Parathyroid adenoma (tissue), 2 donors: ENCODE data around the gene ATXN7.

Experiments
- H2AFZ ChIP-seq: fragments of 300-600 bp; sonication (generic); one replicate; pipeline ENCODE4 v1.7.0; 2017; ENCODE audit warnings: antibody characterized with exemption, mild to moderate bottlenecking
- H3K27ac ChIP-seq: fragments of 300-600 bp; sonication (generic); one replicate; pipeline ENCODE4 v1.7.0; 2017
- H3K27me3 ChIP-seq: fragments of 300-600 bp; sonication (generic); one replicate; pipeline ENCODE4 v1.7.0; 2017; ENCODE audit warnings: low read length; ENCODE audit not compliant: control insufficient read depth, insufficient read depth
- H3K36me3 ChIP-seq: fragments of 300-600 bp; sonication (generic); one replicate; pipeline ENCODE4 v1.7.0; 2017; ENCODE audit warnings: low read length; ENCODE audit not compliant: control insufficient read depth, insufficient read depth
- H3K4me1 ChIP-seq: fragments of 300-600 bp; sonication (generic); one replicate; pipeline ENCODE4 v1.7.0; 2017; ENCODE audit warnings: control low read depth
- H3K4me2 ChIP-seq: fragments of 300-600 bp; sonication (generic); one replicate; pipeline ENCODE4 v1.7.0; 2017; ENCODE audit warnings: low read length
- H3K4me3 ChIP-seq: fragments of 300-600 bp; sonication (generic); one replicate; pipeline ENCODE4 v1.7.0; 2017; ENCODE audit warnings: low read depth, low read length
- H3K79me2 ChIP-seq: fragments of 300-600 bp; sonication (generic); one replicate; pipeline ENCODE4 v1.7.0; 2017; ENCODE audit warnings: control low read depth
- H3K9ac ChIP-seq: fragments of 300-600 bp; sonication (generic); one replicate; pipeline ENCODE4 v1.7.0; 2017; ENCODE audit warnings: mild to moderate bottlenecking
- H3K9me3 ChIP-seq: fragments of 300-600 bp; sonication (generic); one replicate; pipeline ENCODE4 v1.7.0; 2017; ENCODE audit warnings: low read length; ENCODE audit not compliant: control insufficient read depth
- TF ChIP-seq, protein P1 (sequence below): fragments of 300-600 bp; sonication (generic); IDR thresholded peaks from one replicate; pipeline ENCODE4 v1.7.0; 2017; ENCODE audit warnings: antibody characterized with exemption, mild to moderate bottlenecking
- donor health status: primary hyperparathyroidism.

Gene ATXN7

DNA sequence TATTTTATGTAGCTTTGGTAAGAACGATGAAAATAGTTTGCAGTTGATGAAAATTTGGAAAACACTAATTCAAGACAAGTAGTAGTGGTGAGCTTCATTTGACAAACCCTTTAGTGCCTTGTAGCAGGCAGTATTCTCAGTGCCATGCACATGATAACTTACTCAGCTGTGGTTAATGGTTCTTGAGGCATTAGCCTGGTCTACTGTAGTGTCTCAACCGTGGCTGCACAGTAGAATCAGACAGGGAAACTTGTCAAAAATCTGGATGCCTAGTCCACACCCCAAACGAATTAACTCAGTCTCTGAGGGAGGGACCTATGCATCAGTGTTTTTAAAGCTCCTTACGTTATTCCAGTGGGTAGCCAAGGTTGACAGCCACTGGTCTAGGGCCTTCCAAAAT, 114.2 kb downstream of the ATXN7 start:
- Histone ChIP-seq H3K27me3 (no peaks in the 10 kb centered on the region), H3K4me2 (no peak overlapping the region), H3K4me3 (no peak overlapping the region), H3K27ac (no peak overlapping the region), H3K36me3 (no peaks in the 10 kb centered on the region), H3K9ac (no peak overlapping the region), H2AFZ (no peak overlapping the region), H3K9me3 (no peaks in the 10 kb centered on the region), H3K4me1 (peaks cover 14% of the 10 kb centered on the region), H3K79me2 (peaks cover 31% of the 10 kb centered on the region)
- TF ChIP-seq, protein P1, sequence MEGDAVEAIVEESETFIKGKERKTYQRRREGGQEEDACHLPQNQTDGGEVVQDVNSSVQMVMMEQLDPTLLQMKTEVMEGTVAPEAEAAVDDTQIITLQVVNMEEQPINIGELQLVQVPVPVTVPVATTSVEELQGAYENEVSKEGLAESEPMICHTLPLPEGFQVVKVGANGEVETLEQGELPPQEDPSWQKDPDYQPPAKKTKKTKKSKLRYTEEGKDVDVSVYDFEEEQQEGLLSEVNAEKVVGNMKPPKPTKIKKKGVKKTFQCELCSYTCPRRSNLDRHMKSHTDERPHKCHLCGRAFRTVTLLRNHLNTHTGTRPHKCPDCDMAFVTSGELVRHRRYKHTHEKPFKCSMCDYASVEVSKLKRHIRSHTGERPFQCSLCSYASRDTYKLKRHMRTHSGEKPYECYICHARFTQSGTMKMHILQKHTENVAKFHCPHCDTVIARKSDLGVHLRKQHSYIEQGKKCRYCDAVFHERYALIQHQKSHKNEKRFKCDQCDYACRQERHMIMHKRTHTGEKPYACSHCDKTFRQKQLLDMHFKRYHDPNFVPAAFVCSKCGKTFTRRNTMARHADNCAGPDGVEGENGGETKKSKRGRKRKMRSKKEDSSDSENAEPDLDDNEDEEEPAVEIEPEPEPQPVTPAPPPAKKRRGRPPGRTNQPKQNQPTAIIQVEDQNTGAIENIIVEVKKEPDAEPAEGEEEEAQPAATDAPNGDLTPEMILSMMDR = no peak

DNA sequence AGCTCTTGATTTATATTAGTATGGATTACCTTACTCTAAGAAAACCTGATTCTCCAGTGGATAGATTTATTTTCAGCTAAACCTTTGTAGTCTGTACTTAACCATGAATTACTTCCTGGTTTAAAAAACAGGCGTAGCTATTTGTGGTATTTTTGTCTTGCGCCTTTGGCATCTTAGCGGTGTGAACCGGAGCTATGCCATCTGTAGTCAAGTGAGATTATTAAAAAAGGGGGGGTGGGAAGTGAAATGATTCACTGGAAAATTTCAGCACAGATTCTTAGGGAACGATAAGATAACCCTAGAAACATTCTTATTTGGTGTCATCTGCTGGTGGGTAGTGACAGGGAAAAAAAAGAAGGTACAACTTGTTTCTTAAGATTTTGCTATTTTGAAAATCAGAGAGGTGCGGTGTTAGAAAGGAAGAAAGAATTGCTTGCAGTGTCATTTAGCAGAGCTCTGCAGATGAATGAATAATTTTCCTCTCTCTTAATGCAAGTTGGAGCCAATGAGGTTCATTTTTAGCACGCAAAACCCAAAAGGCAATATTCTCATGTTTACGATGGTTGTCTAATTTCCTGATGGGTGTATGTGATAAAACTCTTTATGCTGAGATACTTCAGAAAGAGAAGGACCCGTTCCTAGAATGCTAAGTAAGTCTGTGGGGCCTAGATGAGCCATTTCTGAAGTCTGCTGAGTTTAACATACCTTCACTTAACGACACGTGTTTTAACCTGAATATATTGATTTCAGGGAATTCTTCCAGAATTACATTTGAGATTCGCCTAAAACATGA, 115.6 kb downstream of the ATXN7 start:
- TF ChIP-seq, protein P1 = no peak
- no peaks in the 10 kb centered on the region for H3K27me3 ChIP-seq
- H3K4me3 ChIP-seq = no peak overlapping the region
- no peak overlapping the region for H3K9ac ChIP-seq
- no peak overlapping the region for H2AFZ ChIP-seq
- no peaks in the 10 kb centered on the region for H3K36me3 ChIP-seq
- H3K79me2 ChIP-seq = peaks cover 17% of the 10 kb centered on the region
- no peak overlapping the region for H3K27ac ChIP-seq
- no peak overlapping the region for H3K4me2 ChIP-seq
- peaks cover 14% of the 10 kb centered on the region for H3K4me1 ChIP-seq
- H3K9me3 ChIP-seq = no peaks in the 10 kb centered on the region

DNA sequence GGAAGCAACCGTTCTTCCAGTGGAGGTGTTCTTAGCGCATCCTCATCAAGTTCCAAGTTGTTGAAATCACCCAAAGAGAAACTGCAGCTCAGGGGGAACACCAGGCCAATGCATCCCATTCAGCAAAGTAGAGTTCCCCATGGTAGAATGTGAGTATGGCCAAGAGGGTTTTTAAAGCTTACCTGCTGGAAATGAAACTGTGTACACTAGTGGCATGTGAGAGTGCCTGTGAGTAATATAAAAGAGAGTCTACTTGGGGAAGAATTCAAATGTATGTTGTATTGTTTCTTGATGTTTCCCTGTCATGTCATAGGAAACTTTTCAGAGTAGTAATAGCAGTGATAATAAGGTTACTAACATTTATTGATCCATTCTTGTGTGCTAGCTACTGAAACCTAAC, 116.4 kb downstream of the ATXN7 start:
- H3K4me3 ChIP-seq = no peak overlapping the region
- TF ChIP-seq, protein P1 = no peak
- peaks cover 14% of the 10 kb centered on the region for H3K4me1 ChIP-seq
- H3K79me2 ChIP-seq = peaks cover 13% of the 10 kb centered on the region
- no peak overlapping the region for H3K27ac ChIP-seq
- H3K9ac ChIP-seq = no peak overlapping the region
- H3K9me3 ChIP-seq = no peaks in the 10 kb centered on the region
- H2AFZ ChIP-seq = no peak overlapping the region
- no peaks in the 10 kb centered on the region for H3K27me3 ChIP-seq
- no peak overlapping the region for H3K4me2 ChIP-seq
- no peaks in the 10 kb centered on the region for H3K36me3 ChIP-seq

DNA sequence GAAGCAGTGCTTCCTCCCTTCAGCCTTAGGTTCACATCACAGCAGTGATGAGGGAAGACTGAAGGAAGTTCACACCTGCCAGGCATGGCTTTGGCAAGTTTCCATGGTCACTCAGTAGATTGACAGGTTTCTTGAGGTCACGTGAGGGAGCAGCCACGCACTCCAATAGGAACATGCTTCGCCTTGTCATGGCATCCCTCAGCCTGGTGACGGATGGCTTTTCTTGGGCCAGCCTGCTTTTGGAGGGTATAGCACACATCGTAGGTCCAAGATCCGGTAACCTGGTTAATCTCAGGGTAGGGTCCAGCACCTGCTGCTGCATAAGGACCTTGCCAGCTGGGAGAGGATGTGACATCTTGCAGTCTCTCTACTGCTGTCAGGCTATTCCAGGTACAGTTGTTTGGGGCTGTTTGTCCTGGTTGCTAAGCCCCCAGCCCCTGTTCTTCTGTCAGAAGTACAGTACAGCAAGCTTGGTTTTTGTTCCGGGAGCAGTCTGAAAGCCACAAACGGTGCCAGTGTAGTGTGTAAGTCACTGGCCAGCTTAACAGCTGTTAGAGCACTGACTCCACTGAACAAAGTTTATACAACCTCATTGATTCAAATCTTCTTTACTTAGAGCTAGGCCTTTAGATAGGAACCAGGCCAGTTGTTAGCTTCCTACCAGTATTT, 117.3 kb downstream of the ATXN7 start:
- Histone ChIP-seq H3K9me3 (no peaks in the 10 kb centered on the region), H3K27me3 (no peaks in the 10 kb centered on the region), H3K36me3 (no peaks in the 10 kb centered on the region), H3K79me2 (peaks cover 10% of the 10 kb centered on the region), H3K9ac (no peak overlapping the region), H2AFZ (no peak overlapping the region), H3K4me1 (peaks cover 17% of the 10 kb centered on the region), H3K27ac (no peak overlapping the region), H3K4me3 (no peak overlapping the region), H3K4me2 (no peak overlapping the region)
- TF ChIP-seq, protein P1 = no peak
